GM19468 (cell line): ENCODE measurements around the gene PVR.

ENCODE experiments used
- ATAC-seq: cut with Tn5 transposase; IDR thresholded peaks from one replicate; pipeline ENCODE4 v1.9.1; 2021; ENCODE audit warnings: mild to moderate bottlenecking, moderate library complexity, moderate number of reproducible peaks; ENCODE audit not compliant: unreplicated experiment; ENCODE audit errors: extremely low read depth

Gene PVR

GRCh38 chr19:44642377-44642776 is 1.3 kb upstream of the PVR start:
- ATAC-seq = no peak

DNA sequence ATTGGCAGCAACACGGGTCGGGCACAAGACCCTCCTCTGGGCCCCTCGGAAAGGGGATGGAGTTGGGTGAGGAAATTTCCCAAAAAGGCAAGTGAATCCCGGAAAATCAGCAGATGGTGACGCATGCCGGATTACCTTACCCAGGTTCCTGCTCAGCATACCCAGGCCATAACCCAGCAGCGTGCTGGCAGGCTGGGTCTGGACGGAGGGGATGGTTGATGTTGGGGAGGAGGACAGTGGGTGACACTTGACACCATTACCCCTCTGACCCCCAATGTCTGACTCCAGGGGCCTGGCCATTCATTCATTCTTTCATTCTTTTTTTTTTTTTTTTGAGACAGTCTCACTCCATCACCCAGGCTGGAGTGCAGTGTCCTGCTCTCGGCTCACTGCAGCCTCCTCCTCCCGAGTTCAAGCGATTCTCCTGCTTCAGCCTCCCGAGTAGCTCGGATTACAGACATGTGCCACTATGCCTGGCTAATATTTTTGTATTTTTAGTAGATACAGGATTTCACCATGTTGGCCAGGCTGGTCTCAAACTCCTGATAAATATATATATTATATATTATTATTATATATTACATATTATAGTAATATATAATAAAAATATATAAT is 799 bp downstream of the PVR start:
- no peak for ATAC-seq

- ATAC-seq = no peak
Observed at GRCh38 chr19:44645407-44646048, 1.8 kb downstream of the PVR start.

DNA sequence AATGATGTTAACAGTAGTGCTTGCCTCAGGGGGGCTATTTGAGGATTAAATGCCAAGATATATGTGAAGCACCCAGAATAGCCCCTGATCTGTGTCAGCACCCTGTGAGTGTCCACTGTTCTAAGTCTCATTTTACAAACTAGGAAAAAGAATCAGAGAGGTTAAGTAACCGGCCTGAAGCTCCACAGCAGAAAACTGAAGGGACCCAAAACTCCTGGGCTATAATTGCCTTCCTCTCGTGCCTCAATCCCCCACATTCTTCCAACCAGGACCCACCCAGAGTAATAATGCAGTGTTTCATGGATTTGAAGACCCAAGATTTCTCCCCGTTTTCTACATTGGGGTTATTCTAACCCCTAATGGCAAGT is 2.3 kb downstream of the PVR start:
- no peak for ATAC-seq

- no peak for ATAC-seq
Observed at GRCh38 chr19:44647144-44647543, 3.4 kb downstream of the PVR start.

DNA sequence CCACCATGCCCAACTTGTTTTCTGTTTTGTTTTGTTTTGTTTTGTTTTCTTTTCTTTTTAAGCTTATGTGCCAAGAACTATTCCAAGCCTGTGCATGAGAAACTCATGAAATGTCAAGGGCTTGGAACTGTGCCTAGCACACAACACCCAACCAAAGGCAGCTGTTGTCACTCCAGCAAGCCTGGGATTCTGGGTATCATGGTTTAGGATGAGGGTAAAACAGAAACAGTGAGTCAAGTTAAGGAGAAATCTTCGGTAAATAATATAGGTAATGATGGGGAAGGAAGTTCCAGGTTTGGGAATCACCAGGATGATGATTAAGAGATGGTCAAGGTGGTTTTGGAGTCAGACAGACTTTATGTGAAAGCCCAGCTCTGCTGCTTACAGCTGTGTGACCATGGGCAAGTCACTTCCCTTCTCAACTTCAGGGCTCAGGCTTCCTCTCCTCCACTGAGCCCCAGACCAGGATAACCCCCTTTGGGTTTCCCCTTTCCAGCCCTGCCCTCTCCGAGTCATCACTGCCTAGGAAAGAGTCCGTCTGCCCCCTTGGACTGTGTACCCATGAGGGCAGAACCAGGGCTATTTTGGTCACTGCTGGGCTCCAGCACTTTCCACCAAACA is 5.0 kb downstream of the PVR start:
- no peak for ATAC-seq

DNA sequence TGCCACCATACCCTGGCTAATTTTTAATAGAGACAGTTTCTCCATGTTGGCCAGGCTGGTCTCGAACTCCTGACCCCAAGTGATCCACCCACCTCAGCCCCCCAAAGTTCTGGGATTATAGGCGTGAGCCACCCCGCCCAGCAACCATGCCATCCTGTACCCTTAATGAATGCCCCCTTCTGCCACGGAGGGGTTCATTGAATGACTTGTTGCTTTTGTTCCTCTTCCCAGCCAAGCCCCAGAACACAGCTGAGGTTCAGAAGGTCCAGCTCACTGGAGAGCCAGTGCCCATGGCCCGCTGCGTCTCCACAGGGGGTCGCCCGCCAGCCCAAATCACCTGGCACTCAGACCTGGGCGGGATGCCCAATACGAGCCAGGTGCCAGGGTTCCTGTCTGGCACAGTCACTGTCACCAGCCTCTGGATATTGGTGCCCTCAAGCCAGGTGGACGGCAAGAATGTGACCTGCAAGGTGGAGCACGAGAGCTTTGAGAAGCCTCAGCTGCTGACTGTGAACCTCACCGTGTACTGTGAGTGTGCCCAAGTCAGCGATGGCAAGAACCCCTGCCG is 6.0 kb downstream of the PVR start:
- no peak for ATAC-seq

- no peak for ATAC-seq
Observed at GRCh38 chr19:44653343-44653742, 9.6 kb downstream of the PVR start.

DNA sequence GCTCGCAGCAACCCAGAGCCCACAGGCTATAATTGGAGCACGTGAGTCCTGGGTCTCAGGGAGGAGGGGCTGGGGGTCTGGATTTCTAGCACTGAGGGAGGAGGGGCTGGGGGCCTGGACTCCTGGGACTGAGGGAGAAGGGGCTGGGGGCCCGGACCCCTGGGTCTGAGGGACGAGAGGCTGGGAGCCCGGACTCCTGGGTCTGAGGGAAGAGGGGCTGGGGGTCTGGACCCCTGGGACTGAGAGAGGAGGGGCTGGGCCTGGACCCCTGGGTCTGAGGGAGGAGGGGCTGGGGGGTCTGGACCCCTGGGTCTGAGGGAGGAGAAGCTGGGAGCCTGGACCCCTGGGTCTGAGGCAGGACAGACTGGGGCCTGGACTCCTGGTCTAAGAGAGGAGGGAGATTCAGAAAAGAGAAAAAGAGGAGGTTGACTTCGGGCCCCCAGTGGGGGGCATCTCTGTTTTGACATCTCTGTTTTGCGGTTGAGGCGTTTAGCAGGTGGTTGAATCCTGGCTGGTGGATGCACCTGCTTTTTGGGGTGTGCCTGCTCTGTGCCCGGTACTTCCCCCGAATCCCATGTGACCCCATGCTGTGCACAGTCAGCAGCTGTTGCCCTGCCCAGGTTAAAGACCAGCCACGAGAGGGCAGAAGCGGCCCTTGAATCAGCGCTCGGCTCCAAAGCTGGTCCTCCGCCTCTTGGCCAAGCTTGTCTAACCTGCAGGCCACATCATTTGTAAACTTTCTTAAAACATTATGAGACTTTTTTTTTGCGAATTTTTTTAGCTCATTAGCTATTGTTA is 10.5 kb downstream of the PVR start:
- peak; percentile 21 for ATAC-seq

GRCh38 chr19:44657211-44657921 is 13.7 kb downstream of the PVR start:
- no peak for ATAC-seq

GRCh38 chr19:44658069-44658733 is 14.5 kb downstream of the PVR start:
- ATAC-seq = no peak

GRCh38 chr19:44660081-44660480 is 16.4 kb downstream of the PVR start:
- ATAC-seq = no peak

GRCh38 chr19:44661205-44661604 is 17.5 kb downstream of the PVR start:
- ATAC-seq = no peak

- no peak for ATAC-seq
Observed at GRCh38 chr19:44661904-44662303, 18.2 kb downstream of the PVR start.

GRCh38 chr19:44662691-44663385 is 19.1 kb downstream of the PVR start:
- no peak for ATAC-seq

- ATAC-seq = no peak
Observed at GRCh38 chr19:44663996-44664395, 20.3 kb downstream of the PVR start.

- no peak for ATAC-seq
Observed at GRCh38 chr19:44664976-44665375, 21.3 kb downstream of the PVR start.

- no peak for ATAC-seq
Observed at GRCh38 chr19:44666852-44667556, 23.3 kb downstream of the PVR start.
